IMR-90 (cell line): ENCODE data around the gene FBXO28.

Experiments
- FOS ChIP-seq: fragments of 150-350 bp; IDR thresholded peaks from 2 replicates; pipeline ENCODE4 v1.6.1; 2016; ENCODE audit warnings: low read depth, low read length
- MAZ ChIP-seq: IDR thresholded peaks from 2 replicates; pipeline ENCODE4 v1.6.1; 2012; ENCODE audit warnings: low read depth, mild to moderate bottlenecking, low read length, improper control_type of control experiment, moderate library complexity, borderline replicate concordance
- POLR2A ChIP-seq: IDR thresholded peaks from 2 replicates; pipeline ENCODE4 v1.6.1; 2012; ENCODE audit warnings: mild to moderate bottlenecking, low read depth, low read length
- RAD21 ChIP-seq: IDR thresholded peaks from 2 replicates; pipeline ENCODE4 v1.6.1; 2012; ENCODE audit warnings: low read length, improper control_type of control experiment
- RCOR1 ChIP-seq: IDR thresholded peaks from 2 replicates; pipeline ENCODE4 v1.6.1; 2012; ENCODE audit warnings: mild to moderate bottlenecking, low read length, improper control_type of control experiment; ENCODE audit not compliant: insufficient replicate concordance
- SMC3 ChIP-seq: fragments of 150-350 bp; IDR thresholded peaks from 2 replicates; pipeline ENCODE4 v1.6.1; 2016; ENCODE audit warnings: low read depth, mild to moderate bottlenecking, antibody characterized with exemption, low read length, moderate library complexity
- TF ChIP-seq, protein P1 (sequence below): conservative IDR thresholded peaks from 2 replicates; pipeline ENCODE4 v1.5.1; 2012; ENCODE audit warnings: mild to moderate bottlenecking, low read depth, low read length, improper control_type of control experiment

GRCh38 chr1:224114787-224115175, 870 bp downstream of the FBXO28 start:
- TF ChIP-seq SMC3 (no peak), POLR2A (no peak; the same call in 1 of the 2 replicates), FOS (no peak), RAD21 (no peak), MAZ (no peak), RCOR1 (no peak)
- TF ChIP-seq, protein P1, sequence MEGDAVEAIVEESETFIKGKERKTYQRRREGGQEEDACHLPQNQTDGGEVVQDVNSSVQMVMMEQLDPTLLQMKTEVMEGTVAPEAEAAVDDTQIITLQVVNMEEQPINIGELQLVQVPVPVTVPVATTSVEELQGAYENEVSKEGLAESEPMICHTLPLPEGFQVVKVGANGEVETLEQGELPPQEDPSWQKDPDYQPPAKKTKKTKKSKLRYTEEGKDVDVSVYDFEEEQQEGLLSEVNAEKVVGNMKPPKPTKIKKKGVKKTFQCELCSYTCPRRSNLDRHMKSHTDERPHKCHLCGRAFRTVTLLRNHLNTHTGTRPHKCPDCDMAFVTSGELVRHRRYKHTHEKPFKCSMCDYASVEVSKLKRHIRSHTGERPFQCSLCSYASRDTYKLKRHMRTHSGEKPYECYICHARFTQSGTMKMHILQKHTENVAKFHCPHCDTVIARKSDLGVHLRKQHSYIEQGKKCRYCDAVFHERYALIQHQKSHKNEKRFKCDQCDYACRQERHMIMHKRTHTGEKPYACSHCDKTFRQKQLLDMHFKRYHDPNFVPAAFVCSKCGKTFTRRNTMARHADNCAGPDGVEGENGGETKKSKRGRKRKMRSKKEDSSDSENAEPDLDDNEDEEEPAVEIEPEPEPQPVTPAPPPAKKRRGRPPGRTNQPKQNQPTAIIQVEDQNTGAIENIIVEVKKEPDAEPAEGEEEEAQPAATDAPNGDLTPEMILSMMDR: no peak
